GM18505 (cell line): ENCODE results near the gene ISOC2.

Experiments used
- ATAC-seq: cut with Tn5 transposase; IDR thresholded peaks from one replicate; pipeline ENCODE4 v1.9.1; 2021; ENCODE audit not compliant: unreplicated experiment
- POLR2A ChIP-seq: IDR thresholded peaks from 4 replicates; pipeline ENCODE4 v1.6.1; 2011; ENCODE audit warnings: borderline replicate concordance; ENCODE audit not compliant: insufficient read depth, insufficient read length; ENCODE audit errors: extremely low read depth

ISOC2 gene

DNA sequence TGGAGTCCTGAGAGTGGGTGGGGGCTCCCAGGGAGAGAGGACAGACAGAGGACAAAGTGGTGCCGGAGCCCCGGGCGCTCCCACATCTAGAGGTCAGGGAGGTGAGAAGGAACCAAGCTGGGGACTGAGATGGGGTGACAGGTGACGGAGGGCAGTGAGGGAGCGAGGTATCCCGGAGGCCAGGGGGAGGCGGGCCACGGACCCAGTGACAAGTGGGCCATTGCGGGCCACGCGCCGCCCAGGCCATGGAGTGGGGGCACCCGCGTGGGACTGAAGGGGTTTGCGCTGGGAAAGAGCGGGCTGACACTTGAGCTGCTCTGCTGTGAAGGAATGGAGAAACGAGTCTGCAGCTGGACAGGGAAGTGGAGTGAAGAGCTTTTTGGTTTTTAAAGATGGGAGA lies 17.6 kb upstream of the ISOC2 start:
- ATAC-seq = no peak
- TF ChIP-seq POLR2A = no peak

DNA sequence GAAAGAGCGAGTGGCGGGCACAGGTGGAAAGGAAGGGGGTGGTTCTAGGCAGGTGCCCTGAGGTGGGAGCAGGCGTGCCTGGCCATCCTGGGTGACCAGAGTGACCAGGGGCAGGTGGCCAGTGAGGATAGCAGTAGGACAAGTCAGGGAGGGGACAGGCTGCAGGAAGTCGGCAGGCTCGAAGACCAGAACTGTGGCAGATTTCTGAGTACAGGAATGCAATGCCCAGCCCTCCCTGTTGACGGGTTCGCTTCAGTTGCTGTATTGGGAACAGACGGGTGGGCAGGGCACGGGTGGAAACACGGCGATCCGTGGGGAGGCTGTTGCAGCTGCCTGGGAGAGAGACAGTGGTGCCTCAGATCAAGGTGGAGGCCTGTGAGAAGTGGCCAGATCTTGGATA lies 16.9 kb upstream of the ISOC2 start:
- no peak for TF ChIP-seq POLR2A
- ATAC-seq = no peak

DNA sequence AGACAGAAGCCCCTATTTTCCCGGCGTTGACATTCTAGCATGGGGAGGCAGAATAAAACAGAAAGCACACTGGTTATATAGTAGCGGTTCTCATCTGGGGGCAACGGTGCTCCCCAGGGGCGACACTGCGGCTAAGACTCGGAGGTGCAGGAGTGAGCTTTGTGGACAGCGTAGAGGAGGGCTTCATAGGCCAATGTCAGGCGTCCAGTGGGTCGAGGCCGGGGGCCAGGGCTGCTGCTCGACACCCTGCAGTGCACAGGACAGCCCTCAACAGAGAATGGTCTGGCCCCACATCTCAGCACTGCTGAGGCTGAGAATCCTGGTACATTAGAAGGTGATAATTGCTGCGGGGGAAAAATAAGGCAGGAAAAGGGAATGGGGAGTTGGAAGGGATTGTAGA lies 16.5 kb upstream of the ISOC2 start:
- no peak for TF ChIP-seq POLR2A
- no peak for ATAC-seq

DNA sequence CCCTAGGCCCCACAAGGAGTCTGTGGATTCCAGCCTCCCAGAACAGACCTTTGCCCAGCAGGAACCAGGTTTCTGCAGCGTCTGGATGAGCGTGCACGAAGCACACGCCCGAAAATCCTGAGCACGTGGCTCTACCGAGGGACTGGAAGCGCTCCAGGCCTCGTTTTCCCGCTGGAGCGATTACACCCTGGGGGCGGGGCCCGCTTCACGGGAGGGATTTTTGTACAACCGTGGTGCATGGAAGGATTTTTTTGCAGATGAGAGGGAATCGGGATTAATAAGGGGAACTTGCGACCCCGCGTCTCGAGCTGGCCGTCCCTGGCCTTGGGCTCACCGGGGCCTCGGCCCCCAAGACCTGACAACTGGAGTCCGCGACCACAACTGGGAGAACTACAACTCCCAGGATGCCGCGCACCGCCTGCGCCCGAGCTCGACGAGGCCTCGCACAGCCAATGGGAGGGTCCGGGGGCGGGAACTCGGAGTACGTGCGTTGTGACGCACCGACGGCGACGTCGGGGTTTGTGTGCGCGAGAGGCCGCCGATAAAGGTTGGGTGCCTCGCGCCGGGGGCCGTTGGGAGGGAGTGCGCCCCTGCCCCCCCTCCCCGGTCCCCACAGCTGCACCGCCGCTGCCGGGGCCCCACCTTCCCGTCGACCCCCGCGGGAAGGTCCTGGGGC lies 14.8 kb upstream of the ISOC2 start, which contains the start of gene ZNF628:
Gene ZNF628, plus strand, starts transcription at position 518 of the 676 bp plus-strand sequence. CDS start 3,294 bp downstream, outside the sequence.
- TF ChIP-seq POLR2A = no peak
- ATAC-seq = peak; percentile 91

DNA sequence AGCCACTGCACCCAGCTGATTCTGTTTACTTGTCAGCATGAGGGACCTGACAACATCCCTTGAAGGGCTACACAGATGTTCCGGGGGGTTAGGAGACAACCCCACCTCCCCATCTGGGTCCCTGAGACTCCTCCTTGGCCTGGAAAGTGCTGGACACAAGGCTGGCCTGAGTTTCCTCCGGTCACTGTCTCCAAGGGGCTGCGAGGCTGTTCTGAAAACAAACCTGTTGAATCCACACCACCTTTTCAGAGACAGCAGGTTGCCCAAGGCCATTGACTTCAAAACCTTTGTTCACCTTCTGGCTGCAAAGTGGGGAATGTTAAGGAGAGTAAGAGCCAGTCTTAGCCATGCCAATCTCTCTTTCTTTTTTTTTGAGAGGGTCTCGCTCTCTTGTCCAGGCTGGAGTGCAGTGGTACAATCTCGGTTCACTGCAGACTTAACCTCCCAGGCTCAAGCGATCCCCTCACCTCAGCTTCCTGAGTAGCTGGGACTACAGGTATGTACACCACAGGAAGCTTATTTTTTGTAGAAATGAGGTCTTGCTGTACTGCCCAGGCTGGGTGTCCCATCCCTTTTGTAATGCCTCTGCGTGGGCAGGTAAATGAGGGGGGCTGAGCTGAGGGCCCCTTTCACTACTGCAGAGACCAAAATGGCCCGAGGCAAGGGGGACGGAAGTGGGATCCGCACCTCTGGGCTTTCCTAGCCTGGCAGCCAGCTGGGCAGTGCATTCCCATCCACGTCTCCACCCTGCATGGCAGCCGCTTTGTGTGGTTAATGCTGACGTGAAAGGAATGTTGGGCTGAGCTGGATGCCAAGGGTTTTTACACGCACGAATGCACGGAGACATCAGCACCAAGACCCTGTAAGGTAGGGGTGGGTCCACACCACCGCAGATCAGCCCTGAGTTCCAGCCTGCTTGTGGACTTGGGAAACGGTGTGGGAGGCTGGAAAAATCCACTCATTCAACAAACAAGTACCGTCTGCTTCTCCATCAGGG lies 13.1 kb upstream of the ISOC2 start:
- TF ChIP-seq POLR2A = no peak
- no peak for ATAC-seq

DNA sequence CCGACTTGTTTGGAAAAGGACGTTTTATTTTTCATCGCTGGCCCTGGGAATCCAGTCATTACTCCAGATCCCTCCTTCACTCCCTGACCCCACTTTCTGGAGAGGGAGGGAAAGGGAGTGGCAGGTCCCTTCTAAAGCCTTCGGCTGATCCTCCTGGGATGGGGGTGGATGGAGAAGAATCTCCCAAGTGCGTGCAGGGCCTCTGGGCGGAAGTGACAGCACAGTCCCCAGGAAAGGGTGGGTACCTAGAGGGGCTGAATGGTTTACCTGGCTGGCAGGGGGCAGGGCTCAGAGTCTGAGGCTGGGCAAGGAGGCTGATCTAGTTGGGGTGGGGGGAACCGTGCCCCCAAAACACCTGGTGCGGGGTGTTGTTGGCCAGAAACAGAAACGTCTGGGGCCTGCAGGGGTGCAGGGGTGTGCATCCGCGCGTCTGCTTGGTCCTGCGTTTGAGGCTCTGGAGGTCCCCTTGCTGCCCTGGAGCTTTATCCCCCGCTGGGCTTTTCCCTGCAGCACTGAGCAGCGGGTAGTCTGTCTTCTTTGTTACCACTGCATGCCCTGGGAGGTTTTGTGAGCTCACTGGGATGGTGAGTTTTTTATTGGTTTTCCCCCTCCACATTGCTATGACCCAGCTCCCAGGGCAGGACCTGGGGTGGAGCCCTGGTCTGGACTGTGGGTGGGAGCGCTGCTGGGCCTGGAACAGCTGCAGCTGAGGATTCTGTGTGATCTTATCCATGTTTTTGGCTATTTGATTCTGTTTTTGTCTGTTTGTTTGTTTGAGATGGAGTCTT lies 12.0 kb upstream of the ISOC2 start:
- no peak for TF ChIP-seq POLR2A
- no peak for ATAC-seq

DNA sequence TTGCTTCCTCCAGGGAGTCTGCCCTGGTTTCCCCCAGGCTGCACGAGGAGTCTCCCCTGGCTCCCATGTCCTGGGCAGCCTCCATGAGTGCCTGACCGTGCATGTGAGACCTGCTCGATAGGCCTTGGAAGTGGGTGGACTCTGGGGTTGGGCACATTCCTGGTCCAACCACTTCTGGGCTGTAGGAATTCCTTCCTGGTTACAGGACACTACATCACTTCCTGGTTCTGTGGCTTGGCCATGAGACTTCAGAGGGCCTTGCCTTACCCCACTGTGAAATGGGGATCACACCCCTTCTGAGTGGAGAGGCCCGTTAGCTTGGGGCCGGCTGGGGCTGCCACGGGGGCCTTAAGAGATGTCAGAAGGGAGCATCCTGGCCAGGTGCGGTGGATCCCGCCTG lies 11.0 kb upstream of the ISOC2 start:
- no peak for ATAC-seq
- no peak for TF ChIP-seq POLR2A

DNA sequence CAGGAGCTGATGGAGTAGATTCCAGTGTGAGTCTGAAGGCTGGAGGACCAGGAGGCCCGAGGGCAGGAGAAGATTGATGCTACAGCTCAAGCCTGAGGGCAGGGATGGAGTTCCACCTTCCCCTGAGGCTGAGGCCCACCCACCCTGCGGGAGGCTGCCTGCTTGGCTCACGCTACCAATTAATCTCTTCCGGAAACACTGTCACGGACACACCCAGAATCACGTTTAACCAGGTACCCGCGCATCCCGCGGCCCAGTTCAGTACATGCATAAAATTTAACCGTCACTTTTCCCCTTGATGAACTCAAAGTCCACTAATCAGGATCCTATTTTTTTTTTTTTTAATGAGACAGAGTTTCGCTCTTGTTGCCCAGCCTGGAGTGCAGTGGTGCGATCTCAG lies 9.8 kb upstream of the ISOC2 start:
- ATAC-seq = no peak
- TF ChIP-seq POLR2A = no peak

DNA sequence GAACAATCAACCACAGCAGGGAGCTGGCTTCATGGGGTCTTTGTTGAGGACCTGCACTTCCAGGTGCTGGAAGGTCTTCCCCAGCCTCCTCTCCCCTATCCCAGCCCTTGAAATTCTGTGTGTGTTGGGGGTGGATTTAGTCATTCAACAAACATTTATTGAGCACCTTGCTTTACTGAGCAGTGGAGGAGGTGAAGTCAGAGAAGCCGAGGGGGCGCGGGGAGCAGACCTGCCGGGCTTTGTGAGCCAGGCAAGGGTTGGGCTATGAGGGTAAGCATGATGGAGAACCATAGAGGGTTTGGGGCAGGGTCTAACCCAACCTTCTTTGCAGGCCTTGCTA lies 6.6 kb upstream of the ISOC2 start:
- TF ChIP-seq POLR2A = no peak
- no peak for ATAC-seq

DNA sequence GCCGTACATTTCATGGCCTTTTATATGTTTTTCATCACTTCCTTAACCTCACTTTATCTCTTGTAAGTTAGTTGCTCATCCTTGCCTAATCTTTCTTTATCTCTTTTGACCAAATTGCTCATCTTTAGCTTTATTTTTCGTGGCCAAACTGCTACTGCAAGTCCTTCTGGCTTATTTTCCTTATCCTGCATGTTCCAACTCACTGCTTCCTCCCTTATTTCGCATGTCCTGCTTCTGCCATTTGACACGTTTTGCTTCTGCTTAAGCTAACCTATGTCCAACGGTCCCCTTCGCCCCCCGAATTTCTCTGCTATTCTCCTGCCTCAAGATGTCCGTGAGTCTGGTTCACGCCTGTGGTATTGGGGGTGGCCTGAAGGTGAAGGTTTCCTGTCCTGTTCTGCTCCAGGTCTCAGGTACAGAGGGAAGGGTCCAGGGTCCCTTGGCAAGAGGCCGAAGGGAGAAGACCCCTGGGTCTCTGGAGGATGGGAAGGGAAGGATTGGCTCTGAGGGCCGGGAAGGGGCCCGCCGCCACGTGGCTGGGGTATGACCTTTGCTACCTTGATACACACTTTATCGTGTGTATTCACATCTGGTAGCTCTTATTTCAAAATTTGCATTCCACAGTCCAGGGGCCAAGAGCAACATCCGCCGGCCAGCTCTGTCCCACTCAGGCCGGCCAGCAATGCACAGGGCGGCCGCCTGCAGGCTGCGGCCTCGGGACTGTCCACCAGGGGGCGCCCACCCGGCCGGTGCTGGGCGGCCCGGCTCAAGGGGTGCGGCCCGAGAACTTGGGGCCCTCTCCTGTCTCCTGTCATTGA lies 6.0 kb upstream of the ISOC2 start:
- ATAC-seq = peak; percentile 54
- no peak for TF ChIP-seq POLR2A

DNA sequence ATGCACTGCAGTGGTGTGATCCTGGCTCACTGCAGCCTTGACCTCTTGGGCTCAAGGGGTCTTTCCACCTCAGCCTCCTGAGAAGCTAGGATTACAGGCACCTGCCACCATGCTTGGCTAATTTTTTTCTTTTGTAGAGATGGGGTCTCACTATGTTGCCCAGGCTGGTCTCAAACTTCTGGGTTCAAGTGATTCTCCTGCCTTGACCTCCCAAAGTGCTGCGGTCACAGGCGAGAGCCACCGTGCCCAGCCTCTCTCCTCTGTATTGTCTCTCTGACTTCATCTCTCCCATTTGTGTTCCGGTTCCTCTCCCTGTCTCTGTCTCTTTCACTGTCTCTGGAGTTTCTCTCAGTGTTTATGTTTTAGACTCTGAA lies 4.8 kb upstream of the ISOC2 start:
- ATAC-seq = no peak
- no peak for TF ChIP-seq POLR2A

DNA sequence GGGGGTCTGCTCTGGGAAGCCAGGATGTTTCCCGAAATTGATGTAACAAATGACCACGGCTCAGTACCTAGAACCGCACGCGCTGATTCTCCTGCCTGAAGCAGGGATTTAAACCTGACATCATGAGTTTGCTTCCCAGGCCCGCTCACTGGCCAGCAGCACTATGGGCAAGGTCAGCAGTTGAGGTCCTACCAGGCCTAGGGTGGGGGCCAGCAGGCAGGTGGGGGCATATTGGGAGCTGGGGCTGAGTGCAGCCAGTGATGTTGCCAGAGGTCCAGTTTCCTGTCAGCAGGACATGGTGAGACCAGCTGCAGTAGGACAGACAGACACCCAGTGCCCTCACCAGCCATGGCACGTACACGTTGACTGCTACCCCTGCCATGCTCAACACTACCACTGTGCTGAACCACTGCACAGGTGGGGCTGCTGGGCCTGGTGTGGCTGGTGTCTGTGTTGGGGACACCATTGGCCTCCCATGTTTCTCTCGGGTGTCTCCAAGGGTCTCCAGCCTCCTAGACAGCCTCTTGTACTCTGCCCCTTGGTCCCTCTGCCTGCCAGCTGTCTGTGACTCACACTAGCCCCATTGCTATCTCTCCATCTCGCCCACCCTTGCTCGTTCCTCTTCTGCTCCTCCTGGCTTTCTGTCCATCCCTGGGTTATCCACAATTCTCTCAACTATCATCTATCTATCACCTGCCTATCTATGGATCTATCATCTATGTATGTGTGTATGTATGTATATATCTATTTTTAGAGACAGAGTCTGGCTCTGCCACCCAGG lies 4.2 kb upstream of the ISOC2 start:
- no peak for TF ChIP-seq POLR2A
- ATAC-seq = no peak

DNA sequence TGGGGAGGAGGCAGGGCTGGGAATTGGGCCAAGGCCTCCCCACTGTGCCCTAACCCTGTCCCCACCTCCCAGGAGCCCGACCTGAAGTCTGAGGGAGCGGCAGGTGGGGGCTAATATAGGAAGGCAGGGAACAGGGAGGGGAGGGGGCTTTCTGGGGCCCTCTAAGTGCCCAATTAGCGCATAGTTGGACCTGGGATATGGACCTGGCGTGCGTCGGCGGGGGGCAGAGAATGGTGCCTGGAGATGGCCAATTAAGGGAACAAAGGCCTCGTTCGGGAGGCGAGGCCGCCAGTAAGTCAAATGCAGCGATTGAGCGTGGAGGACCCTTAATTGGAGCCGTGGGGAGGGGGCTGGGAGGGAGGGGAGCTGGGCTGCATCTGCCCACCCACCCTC lies 3.2 kb upstream of the ISOC2 start, which contains the start of gene C19orf85:
Gene C19orf85, minus strand, starts transcription at position 90 of the 393 bp plus-strand sequence. CDS start 197 bp downstream, outside the sequence.
- no peak for ATAC-seq
- no peak for TF ChIP-seq POLR2A
